HepG2 (cell line): ENCODE data around the gene SPATS2. TPM values are rescaled to one million over a fixed set of nuclear protein-coding genes. Genes with fewer than 3 reads are reported as not detected.

Source experiments
- MXI1 ChIP-seq: IDR thresholded peaks from 3 replicates; pipeline ENCODE4 v1.6.1; 2012; ENCODE audit warnings: low read depth, low read length, inconsistent platforms, borderline replicate concordance
- PAF1 ChIP-seq: IDR thresholded peaks from 2 replicates; pipeline ENCODE4 v1.6.1; 2016; ENCODE audit warnings: missing genetic modification reagents, missing compliant biosample characterization
- PITX1 ChIP-seq: sonication (generic); formaldehyde crosslinking; IDR thresholded peaks from 2 replicates; pipeline ENCODE4 v1.5.1; 2020; ENCODE audit warnings: mild to moderate bottlenecking, missing genetic modification reagents
- ZHX2 ChIP-seq, 2 experiments: sonication (generic) in 1 of 2; formaldehyde crosslinking in 1 of 2; IDR thresholded peaks; 2 replicates each; pipeline versions ENCODE4 v1.6.1 to v1.9.0; 2014 to 2022; ENCODE audit warnings: antibody characterized with exemption in 1 of 2, borderline replicate concordance in 1 of 2, inconsistent platforms in 1 of 2, low read depth in 1 of 2, missing genetic modification reagents in 1 of 2
- ZNF318 ChIP-seq: sonication (generic); formaldehyde crosslinking; IDR thresholded peaks from 2 replicates; pipeline ENCODE4 v1.4.0; 2020; ENCODE audit warnings: mild to moderate bottlenecking, missing genetic modification reagents
- ZNF367 ChIP-seq: sonication (generic); formaldehyde crosslinking; IDR thresholded peaks from 2 replicates; pipeline ENCODE4 v1.4.0; 2020; ENCODE audit warnings: missing genetic modification reagents, borderline replicate concordance
- ZNF446 ChIP-seq: sonication (generic); formaldehyde crosslinking; IDR thresholded peaks from 2 replicates; pipeline ENCODE4 v1.5.0; 2020; ENCODE audit warnings: mild to moderate bottlenecking, missing genetic modification reagents
- ZNF574 ChIP-seq: sonication (generic); formaldehyde crosslinking; IDR thresholded peaks from 2 replicates; pipeline ENCODE4 v1.4.0; 2020; ENCODE audit warnings: missing genetic modification reagents
- ZSCAN29 ChIP-seq: sonication (generic); formaldehyde crosslinking; conservative IDR thresholded peaks from 2 replicates; pipeline ENCODE4 v1.4.0; 2020; ENCODE audit warnings: mild to moderate bottlenecking, missing genetic modification reagents
- polyA plus RNA-seq, 8 experiments: library from polyadenylated mRNA; depleted of rRNA in 3 of 8; stranded (reverse) in 7 of 8; unstranded in 1 of 8; fragments of >200 nt; fragmentation: Illumina TruSeq in 4 of 8; extraction: Trizol in 4 of 8; gene quantifications; 2 replicates each; pipeline versions ENCODE4 v1.2.1 to v1.2.3, GENCODE V29; 2011 to 2016; ENCODE audit warnings: low read depth in 4 of 8, missing spikeins in 1 of 8, mixed read lengths in 1 of 8; ENCODE audit not compliant: insufficient read depth in 1 of 8
- total RNA-seq, 5 experiments: library from RNA; depleted of rRNA; stranded (reverse); fragments of >200 nt; fragmentation: Illumina TruSeq; extraction: Trizol; gene quantifications; 2 replicates each; pipeline ENCODE4 v1.2.3, GENCODE V29; 2016; ENCODE audit warnings: low read depth in 1 of 5

SPATS2 gene
- total and polyA plus RNA-seq, 2 of the 13 experiments (the other 11 are each of a cell fraction or from before 2014, with no cell fraction given), result 19.3 to 28.1 TPM

- TF ChIP-seq ZHX2 (IDR thresholded peaks at IDR 0.05; ENCODE audit: low read depth) (no peak), ZHX2 (CRISPR knock-in tag; IDR thresholded peaks at IDR 0.05; ENCODE audit: borderline replicate concordance) (no peak), ZNF574 (CRISPR knock-in tag) (peak; percentile 15; the same call in 1 of the 2 replicates), PAF1 (CRISPR knock-in tag) (no peak), ZNF367 (CRISPR knock-in tag) (no peak), ZNF446 (CRISPR knock-in tag) (no peak; the same call in 1 of the 2 replicates), MXI1 (peak; percentile 89; the same call in 2 of the 3 replicates), ZSCAN29 (CRISPR knock-in tag) (no peak), PITX1 (CRISPR knock-in tag) (no peak), ZNF318 (no peak)
Observed at GRCh38 chr12:49322708-49323523, 44.3 kb upstream of the SPATS2 start, which contains the start of gene TROAP (continued).
